HL-60 (cell line): ENCODE results near the gene LY6G6F.

Experiments
- DNase-seq, 2 experiments: peaks; one replicate each; pipeline ENCODE4 v3.0.0-alpha.2; 2010 to 2020; ENCODE audit warnings: low read depth in 1 of 2, low spot score in 1 of 2
- H3K27ac ChIP-seq: fragments of 250-450 bp; sonication (Bioruptor Pico); replicated peaks from 2 replicates; pipeline ENCODE4 v1.5.1; 2020; ENCODE audit warnings: mild to moderate bottlenecking, moderate library complexity
- H3K27me3 ChIP-seq: fragments of 250-450 bp; sonication (Bioruptor Pico); 2 replicates; pipeline ENCODE4 v1.5.1; 2021; ENCODE audit warnings: mild to moderate bottlenecking, moderate library complexity; ENCODE audit not compliant: insufficient read depth, poor library complexity, severe bottlenecking
- H3K4me3 ChIP-seq: replicated peaks from 2 replicates; pipeline ENCODE4 v1.5.1; 2011; ENCODE audit warnings: mild to moderate bottlenecking, control low read depth, low read length; ENCODE audit not compliant: insufficient read depth
- GABPA ChIP-seq: IDR thresholded peaks from 2 replicates; pipeline ENCODE4 v1.6.1; 2012; ENCODE audit warnings: low read depth
- POLR2AphosphoS5 ChIP-seq: IDR thresholded peaks from 2 replicates; pipeline ENCODE4 v1.6.1; 2012; ENCODE audit warnings: low read depth
- SPI1 ChIP-seq: IDR thresholded peaks from 2 replicates; pipeline ENCODE4 v1.6.1; 2012; ENCODE audit warnings: low read depth, mild to moderate bottlenecking, borderline replicate concordance
- TF ChIP-seq, protein P1 (sequence below): IDR thresholded peaks from one replicate; pipeline ENCODE4 v1.5.1; 2011; ENCODE audit warnings: low read length, control low read depth, inconsistent platforms; ENCODE audit not compliant: insufficient read depth
- TF ChIP-seq, protein P2 (sequence below): IDR thresholded peaks from 2 replicates; pipeline ENCODE4 v1.6.1; 2012; ENCODE audit warnings: low read depth; ENCODE audit not compliant: insufficient replicate concordance

The LY6G6F gene

DNA sequence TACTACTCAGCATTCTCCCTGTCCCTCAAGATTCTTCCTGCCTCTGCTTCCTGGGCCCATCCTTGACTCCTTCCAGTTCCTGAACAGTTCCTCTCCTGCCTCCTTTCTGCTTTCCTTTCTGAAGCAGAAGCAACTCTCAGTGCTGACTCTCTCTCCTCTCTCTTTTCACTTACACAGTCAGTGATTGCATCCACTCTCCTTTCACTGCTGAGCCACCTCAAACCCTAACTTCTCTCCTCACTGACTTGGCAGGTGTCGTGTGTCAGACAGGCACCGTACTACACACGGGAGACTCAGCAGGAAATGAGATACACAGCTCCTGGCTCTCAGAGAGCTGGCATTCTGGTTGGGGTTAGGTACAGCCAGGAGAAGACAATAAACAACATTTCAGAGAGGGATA lies 9.1 kb upstream of the LY6G6F start:
- no peak for TF ChIP-seq POLR2AphosphoS5
- no peak for TF ChIP-seq GABPA
- TF ChIP-seq, protein P1, sequence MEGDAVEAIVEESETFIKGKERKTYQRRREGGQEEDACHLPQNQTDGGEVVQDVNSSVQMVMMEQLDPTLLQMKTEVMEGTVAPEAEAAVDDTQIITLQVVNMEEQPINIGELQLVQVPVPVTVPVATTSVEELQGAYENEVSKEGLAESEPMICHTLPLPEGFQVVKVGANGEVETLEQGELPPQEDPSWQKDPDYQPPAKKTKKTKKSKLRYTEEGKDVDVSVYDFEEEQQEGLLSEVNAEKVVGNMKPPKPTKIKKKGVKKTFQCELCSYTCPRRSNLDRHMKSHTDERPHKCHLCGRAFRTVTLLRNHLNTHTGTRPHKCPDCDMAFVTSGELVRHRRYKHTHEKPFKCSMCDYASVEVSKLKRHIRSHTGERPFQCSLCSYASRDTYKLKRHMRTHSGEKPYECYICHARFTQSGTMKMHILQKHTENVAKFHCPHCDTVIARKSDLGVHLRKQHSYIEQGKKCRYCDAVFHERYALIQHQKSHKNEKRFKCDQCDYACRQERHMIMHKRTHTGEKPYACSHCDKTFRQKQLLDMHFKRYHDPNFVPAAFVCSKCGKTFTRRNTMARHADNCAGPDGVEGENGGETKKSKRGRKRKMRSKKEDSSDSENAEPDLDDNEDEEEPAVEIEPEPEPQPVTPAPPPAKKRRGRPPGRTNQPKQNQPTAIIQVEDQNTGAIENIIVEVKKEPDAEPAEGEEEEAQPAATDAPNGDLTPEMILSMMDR = no peak
- TF ChIP-seq SPI1 = no peak
- TF ChIP-seq, protein P2, sequence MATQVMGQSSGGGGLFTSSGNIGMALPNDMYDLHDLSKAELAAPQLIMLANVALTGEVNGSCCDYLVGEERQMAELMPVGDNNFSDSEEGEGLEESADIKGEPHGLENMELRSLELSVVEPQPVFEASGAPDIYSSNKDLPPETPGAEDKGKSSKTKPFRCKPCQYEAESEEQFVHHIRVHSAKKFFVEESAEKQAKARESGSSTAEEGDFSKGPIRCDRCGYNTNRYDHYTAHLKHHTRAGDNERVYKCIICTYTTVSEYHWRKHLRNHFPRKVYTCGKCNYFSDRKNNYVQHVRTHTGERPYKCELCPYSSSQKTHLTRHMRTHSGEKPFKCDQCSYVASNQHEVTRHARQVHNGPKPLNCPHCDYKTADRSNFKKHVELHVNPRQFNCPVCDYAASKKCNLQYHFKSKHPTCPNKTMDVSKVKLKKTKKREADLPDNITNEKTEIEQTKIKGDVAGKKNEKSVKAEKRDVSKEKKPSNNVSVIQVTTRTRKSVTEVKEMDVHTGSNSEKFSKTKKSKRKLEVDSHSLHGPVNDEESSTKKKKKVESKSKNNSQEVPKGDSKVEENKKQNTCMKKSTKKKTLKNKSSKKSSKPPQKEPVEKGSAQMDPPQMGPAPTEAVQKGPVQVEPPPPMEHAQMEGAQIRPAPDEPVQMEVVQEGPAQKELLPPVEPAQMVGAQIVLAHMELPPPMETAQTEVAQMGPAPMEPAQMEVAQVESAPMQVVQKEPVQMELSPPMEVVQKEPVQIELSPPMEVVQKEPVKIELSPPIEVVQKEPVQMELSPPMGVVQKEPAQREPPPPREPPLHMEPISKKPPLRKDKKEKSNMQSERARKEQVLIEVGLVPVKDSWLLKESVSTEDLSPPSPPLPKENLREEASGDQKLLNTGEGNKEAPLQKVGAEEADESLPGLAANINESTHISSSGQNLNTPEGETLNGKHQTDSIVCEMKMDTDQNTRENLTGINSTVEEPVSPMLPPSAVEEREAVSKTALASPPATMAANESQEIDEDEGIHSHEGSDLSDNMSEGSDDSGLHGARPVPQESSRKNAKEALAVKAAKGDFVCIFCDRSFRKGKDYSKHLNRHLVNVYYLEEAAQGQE = no peak
- Histone ChIP-seq H3K4me3 (no peak overlapping the region), H3K27ac (no peak overlapping the region), H3K27me3 (no peaks in the 10 kb centered on the region)
- DNase-seq = no peak

DNA sequence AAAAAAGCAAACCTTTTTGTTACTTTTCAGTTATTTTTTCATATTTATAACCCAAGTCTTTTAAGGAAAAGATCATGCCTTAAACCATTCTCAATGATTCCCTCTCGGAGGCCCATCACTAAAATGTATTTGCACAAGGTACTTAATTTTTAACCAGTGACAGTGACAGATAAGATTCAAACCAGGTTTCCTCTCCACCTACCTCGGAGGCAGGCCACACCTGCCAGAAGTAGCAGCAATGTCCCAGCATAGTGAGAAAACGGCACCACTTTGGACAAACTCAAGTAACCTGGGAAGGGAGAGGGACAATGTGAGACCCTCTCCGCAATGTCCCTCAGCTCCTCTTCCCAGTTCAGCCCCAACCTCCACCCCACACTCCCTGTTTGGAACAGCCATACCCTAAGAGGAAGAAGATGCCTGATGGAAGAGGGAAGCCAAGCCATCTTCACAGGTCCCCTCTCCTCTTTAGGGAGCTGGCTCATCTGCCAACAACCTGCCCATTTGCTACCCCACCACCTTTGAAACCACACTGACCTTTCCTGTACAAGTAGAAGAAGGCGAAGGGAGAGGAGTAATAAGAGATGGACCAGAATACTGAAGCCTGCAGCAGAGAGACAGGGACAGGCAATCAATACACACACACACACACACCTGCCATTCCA lies 5.8 kb upstream of the LY6G6F start:
- H3K4me3 ChIP-seq = no peak overlapping the region
- no peak for TF ChIP-seq GABPA
- TF ChIP-seq, protein P2 = no peak
- no peak for TF ChIP-seq SPI1
- TF ChIP-seq POLR2AphosphoS5 = no peak
- H3K27me3 ChIP-seq = no peaks in the 10 kb centered on the region
- no peak overlapping the region for H3K27ac ChIP-seq
- no peak for DNase-seq

DNA sequence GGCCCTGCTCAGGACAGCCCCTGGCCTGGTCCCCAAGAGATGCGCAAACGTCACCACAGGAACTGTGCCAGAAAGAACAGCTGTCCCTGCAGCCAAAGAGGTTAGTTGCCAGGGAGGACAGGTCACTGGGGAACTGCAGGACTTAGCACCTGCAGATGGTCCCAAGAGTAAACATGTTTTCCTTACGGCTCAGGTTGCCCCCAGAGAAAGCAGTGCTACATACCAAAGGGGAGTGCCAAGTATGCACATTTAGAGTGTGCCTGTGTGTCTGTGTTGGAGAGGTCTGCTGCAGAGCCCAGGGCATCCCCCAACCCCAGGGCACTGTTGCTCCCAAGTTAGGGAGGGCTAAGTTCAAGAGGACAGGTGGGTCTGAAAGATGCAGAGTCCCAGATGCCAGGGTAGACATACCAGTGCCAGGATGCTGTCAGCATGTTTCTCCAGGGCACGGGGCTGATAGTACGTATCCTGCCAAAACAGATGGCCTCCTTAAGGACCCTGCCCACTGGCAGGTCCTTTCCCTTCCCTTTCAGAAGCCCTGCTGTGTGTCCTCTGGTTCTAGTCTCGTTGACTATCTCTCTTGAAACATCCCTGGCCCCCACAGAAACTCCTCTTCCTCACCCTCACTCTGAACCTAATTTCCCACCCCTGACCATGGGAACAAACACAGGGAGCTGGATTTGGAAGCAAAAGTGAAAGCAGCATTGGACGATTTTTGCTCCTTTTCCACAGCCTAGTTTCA lies 4.8 kb upstream of the LY6G6F start:
- Histone ChIP-seq H3K27me3 (no peaks in the 10 kb centered on the region), H3K4me3 (peak overlapping the region; percentile 64), H3K27ac (peak overlapping the region; percentile 96)
- DNase-seq = no peak
- TF ChIP-seq GABPA = no peak
- TF ChIP-seq, protein P2 = no peak
- TF ChIP-seq POLR2AphosphoS5 = no peak
- no peak for TF ChIP-seq SPI1
- TF ChIP-seq, protein P1 = no peak
